Mesendoderm (in vitro differentiated cells): ENCODE results near the gene ATAD1.
"Not testable (repeated sequence)": the region's sequence is repeated elsewhere in the genome, so short reads cannot be mapped to it uniquely, and the experiment has no call there.

ENCODE experiments used
- DNase-seq: peaks from one replicate; pipeline ENCODE4 v3.0.0; 2013
- H2AK5ac ChIP-seq: 2 replicates; pipeline ENCODE4 v1.6.1; 2013; ENCODE audit warnings: low read length, inconsistent platforms
- H2BK120ac ChIP-seq: 2 replicates; pipeline ENCODE4 v1.6.1; 2013; ENCODE audit warnings: low read depth, mild to moderate bottlenecking, low read length, moderate library complexity, mixed read lengths
- H2BK15ac ChIP-seq: replicated peaks from 2 replicates; pipeline ENCODE4 v1.6.1; 2013; ENCODE audit warnings: low read depth, mild to moderate bottlenecking, moderate library complexity
- H2BK5ac ChIP-seq: 2 replicates; pipeline ENCODE4 v1.6.1; 2013; ENCODE audit warnings: low read length, inconsistent platforms
- H3K18ac ChIP-seq: 2 replicates; pipeline ENCODE4 v1.6.1; 2013; ENCODE audit warnings: mild to moderate bottlenecking, low read length, mixed read lengths
- H3K23ac ChIP-seq: one replicate; pipeline ENCODE4 v1.6.1; 2013; ENCODE audit warnings: low read length
- H3K27ac ChIP-seq: 2 replicates; pipeline ENCODE4 v1.5.1; 2013; ENCODE audit warnings: low read depth, mild to moderate bottlenecking, inconsistent platforms, low read length, moderate library complexity
- H3K27me3 ChIP-seq: 2 replicates; pipeline ENCODE4 v1.6.1; 2013; ENCODE audit warnings: low read length, control low read depth, mild to moderate bottlenecking, inconsistent platforms; ENCODE audit not compliant: insufficient read depth, poor library complexity
- H3K36me3 ChIP-seq: 2 replicates; pipeline ENCODE4 v1.6.1; 2013; ENCODE audit warnings: low read length, inconsistent platforms; ENCODE audit not compliant: control insufficient read depth, insufficient read depth
- H3K4ac ChIP-seq: one replicate; pipeline ENCODE4 v1.6.1; 2013; ENCODE audit warnings: low read depth, mild to moderate bottlenecking, low read length, moderate library complexity
- H3K4me1 ChIP-seq: 2 replicates; pipeline ENCODE4 v1.6.1; 2013; ENCODE audit warnings: low read depth, low read length, inconsistent platforms; ENCODE audit not compliant: control insufficient read depth
- H3K4me2 ChIP-seq: 2 replicates; pipeline ENCODE4 v1.6.1; 2013; ENCODE audit warnings: low read length
- H3K4me3 ChIP-seq: 2 replicates; pipeline ENCODE4 v1.5.1; 2013; ENCODE audit warnings: mild to moderate bottlenecking, low read length
- H3K56ac ChIP-seq: one replicate; pipeline ENCODE4 v1.6.1; 2013; ENCODE audit warnings: low read length
- H3K79me1 ChIP-seq: 2 replicates; pipeline ENCODE4 v1.6.1; 2013; ENCODE audit warnings: low read length, inconsistent platforms
- H3K79me2 ChIP-seq: 2 replicates; pipeline ENCODE4 v1.6.1; 2013; ENCODE audit warnings: mild to moderate bottlenecking, low read length; ENCODE audit not compliant: control insufficient read depth, insufficient read depth
- H3K9ac ChIP-seq: 2 replicates; pipeline ENCODE4 v1.6.1; 2013; ENCODE audit warnings: low read length, inconsistent platforms
- H4K5ac ChIP-seq: one replicate; pipeline ENCODE4 v1.6.1; 2013; ENCODE audit warnings: low read length
- H4K8ac ChIP-seq: one replicate; pipeline ENCODE4 v1.6.1; 2013; ENCODE audit warnings: low read depth, mild to moderate bottlenecking, control low read depth, low read length, moderate library complexity
- WGBS: extraction: QIAGEN DNeasy Blood & Tissue Kit; methylation state at CpG from one replicate; pipeline ENCODE4 v1.1.7; 2013; ENCODE audit warnings: low lambda C conversion rate, missing lambda C conversion rate; ENCODE audit not compliant: insufficient coverage; ENCODE audit errors: extremely low coverage; 5-methylcytosine and 5-hydroxymethylcytosine counted together

Gene ATAD1

GRCh38 chr10:87863951-87864495, 46.0 kb upstream of the ATAD1 start:
- not testable (repeated sequence) for H2BK120ac ChIP-seq, H3K79me1 ChIP-seq, H2BK15ac ChIP-seq, H3K27me3 ChIP-seq, H4K5ac ChIP-seq, H4K8ac ChIP-seq, H3K23ac ChIP-seq, H3K36me3 ChIP-seq, H2AK5ac ChIP-seq, H3K4me1 ChIP-seq, H2BK5ac ChIP-seq
- peak; percentile 48 for DNase-seq
- peak overlapping the region; percentile 79 for H3K9ac ChIP-seq
- H3K4me3 ChIP-seq, result peak overlapping the region; percentile 65
- peak overlapping the region; percentile 100 for H3K27ac ChIP-seq
- peak overlapping the region; percentile 93 for H3K56ac ChIP-seq
- no CpG with 5 or more reads among the region's 47 CpGs for whole genome bisulfite sequencing
- peaks cover 30% of the 10 kb centered on the region for H3K79me2 ChIP-seq
- peak overlapping the region; percentile 53 for H3K4me2 ChIP-seq
- H3K18ac ChIP-seq, result peak overlapping the region; percentile 6
- peak overlapping the region; percentile 60 for H3K4ac ChIP-seq

- H3K4me1 ChIP-seq, result no peaks in the 10 kb centered on the region
- H3K79me1 ChIP-seq, result no peaks in the 10 kb centered on the region
- no peak within 1 kb of the TSS for H2AK5ac ChIP-seq
- H3K4me2 ChIP-seq, result peak within 1 kb of the TSS; percentile 98
- peaks cover 25% of the 10 kb centered on the region for H3K79me2 ChIP-seq
- peak within 1 kb of the TSS; percentile 60 for H3K4ac ChIP-seq
- no peak within 1 kb of the TSS for H4K5ac ChIP-seq
- H3K23ac ChIP-seq, result peak within 1 kb of the TSS; percentile 90
- H3K27ac ChIP-seq, result peak within 1 kb of the TSS; percentile 100
- peak within 1 kb of the TSS; percentile 93 for H3K56ac ChIP-seq
- WGBS, result no CpG with 5 or more reads among the region's 89 CpGs
- H3K18ac ChIP-seq, result peak within 1 kb of the TSS; percentile 6
- H2BK120ac ChIP-seq, result no peak within 1 kb of the TSS
- H4K8ac ChIP-seq, result no peak within 1 kb of the TSS
- H2BK15ac ChIP-seq, result no peak within 1 kb of the TSS
- H3K27me3 ChIP-seq, result no peaks in the 10 kb centered on the region
- peak; percentile 95 for DNase-seq
- peak within 1 kb of the TSS; percentile 80 for H3K4me3 ChIP-seq
- peak within 1 kb of the TSS; percentile 88 for H3K9ac ChIP-seq
- H2BK5ac ChIP-seq, result peak within 1 kb of the TSS; percentile 10
- no peaks in the 10 kb centered on the region for H3K36me3 ChIP-seq
Observed at GRCh38 chr10:87863053-87863943, 45.3 kb upstream of the ATAD1 start, which contains the start of the genes KLLN and PTEN. TSS of gene KLLN (minus strand) at chr10:87863533. CDS start at chr10:87862487, 1,046 bp downstream. TSS of gene PTEN (plus strand) at chr10:87863625. CDS start at chr10:87864470, 845 bp downstream.

- H3K4me2 ChIP-seq, result peak overlapping the region; percentile 98
- H3K56ac ChIP-seq, result peak overlapping the region; percentile 93
- H3K4me1 ChIP-seq, result no peaks in the 10 kb centered on the region
- H3K4me3 ChIP-seq, result peak overlapping the region; percentile 80
- H3K18ac ChIP-seq, result peak overlapping the region; percentile 6
- H3K9ac ChIP-seq, result peak overlapping the region; percentile 88
- H4K8ac ChIP-seq, result no peak overlapping the region
- H3K23ac ChIP-seq, result peak overlapping the region; percentile 90
- WGBS, result no CpG with 5 or more reads among the region's 21 CpGs
- peak overlapping the region; percentile 38 for H3K4ac ChIP-seq
- H2BK15ac ChIP-seq, result no peak overlapping the region
- H2AK5ac ChIP-seq, result no peak overlapping the region
- peak overlapping the region; percentile 100 for H3K27ac ChIP-seq
- H3K36me3 ChIP-seq, result no peaks in the 10 kb centered on the region
- H2BK5ac ChIP-seq, result peak overlapping the region; percentile 10
- H3K79me2 ChIP-seq, result peaks cover 25% of the 10 kb centered on the region
- DNase-seq, result peak; percentile 73
- no peaks in the 10 kb centered on the region for H3K79me1 ChIP-seq
- no peaks in the 10 kb centered on the region for H3K27me3 ChIP-seq
- H2BK120ac ChIP-seq, result no peak overlapping the region
- H4K5ac ChIP-seq, result no peak overlapping the region
Observed at GRCh38 chr10:87862679-87863052, 44.6 kb upstream of the ATAD1 start.

- DNase-seq, result peak; percentile 99
- H3K56ac ChIP-seq, result peak overlapping the region; percentile 93
- peaks cover 25% of the 10 kb centered on the region for H3K79me2 ChIP-seq
- H3K4ac ChIP-seq, result peak overlapping the region; percentile 38
- peak overlapping the region; percentile 6 for H3K18ac ChIP-seq
- WGBS, result no CpG with 5 or more reads among the region's 57 CpGs
- peak overlapping the region; percentile 10 for H2BK5ac ChIP-seq
- H3K79me1 ChIP-seq, result no peaks in the 10 kb centered on the region
- no peak overlapping the region for H4K5ac ChIP-seq
- no peak overlapping the region for H2BK15ac ChIP-seq
- H3K4me2 ChIP-seq, result peak overlapping the region; percentile 98
- H4K8ac ChIP-seq, result no peak overlapping the region
- H3K27me3 ChIP-seq, result no peaks in the 10 kb centered on the region
- peak overlapping the region; percentile 100 for H3K27ac ChIP-seq
- H2AK5ac ChIP-seq, result no peak overlapping the region
- no peak overlapping the region for H3K23ac ChIP-seq
- H3K4me1 ChIP-seq, result no peaks in the 10 kb centered on the region
- no peak overlapping the region for H2BK120ac ChIP-seq
- peak overlapping the region; percentile 80 for H3K4me3 ChIP-seq
- no peaks in the 10 kb centered on the region for H3K36me3 ChIP-seq
- H3K9ac ChIP-seq, result peak overlapping the region; percentile 88
Observed at GRCh38 chr10:87861953-87862678, 44.1 kb upstream of the ATAD1 start.

GRCh38 chr10:87861566-87861952, 43.5 kb upstream of the ATAD1 start:
- peak overlapping the region; percentile 21 for H3K27ac ChIP-seq
- no CpG with 5 or more reads among the region's 16 CpGs for WGBS
- no peaks in the 10 kb centered on the region for H3K79me1 ChIP-seq
- no peak overlapping the region for H2AK5ac ChIP-seq
- peak overlapping the region; percentile 85 for H3K9ac ChIP-seq
- H2BK120ac ChIP-seq, result no peak overlapping the region
- H3K4me3 ChIP-seq, result peak overlapping the region; percentile 63
- H3K27me3 ChIP-seq, result no peaks in the 10 kb centered on the region
- no peaks in the 10 kb centered on the region for H3K4me1 ChIP-seq
- no peak overlapping the region for H2BK15ac ChIP-seq
- no peak overlapping the region for H3K4ac ChIP-seq
- peak overlapping the region; percentile 93 for H3K56ac ChIP-seq
- peaks cover 22% of the 10 kb centered on the region for H3K79me2 ChIP-seq
- no peak overlapping the region for H3K23ac ChIP-seq
- peak overlapping the region; percentile 97 for H3K4me2 ChIP-seq
- H2BK5ac ChIP-seq, result no peak overlapping the region
- H3K36me3 ChIP-seq, result no peaks in the 10 kb centered on the region
- no peak overlapping the region for H4K5ac ChIP-seq
- no peak overlapping the region for H3K18ac ChIP-seq
- no peak overlapping the region for H4K8ac ChIP-seq
- peak; percentile 84 for DNase-seq
